ENCODE data around the gene ALG12.
A peak's percentile ranks its signal among the peaks of the same experiment; 100 is the strongest.

Gene ALG12

GRCh38 chr22:49917974-49918910, at the start of gene ALG12, which contains the start of gene CRELD2:
Gene ALG12, minus strand, starts transcription at chr22:49918438. Its CDS starts 4,673 bp downstream, at chr22:49913765.
Gene CRELD2, plus strand, starts transcription at chr22:49918634. Its CDS starts 136 bp downstream, at chr22:49918770.
- no peaks in the 10 kb centered on the region for H3K36me3 ChIP-seq (ENCODE audit: low read length)
- TF ChIP-seq CTCF (IDR thresholded peaks at IDR 0.05; ENCODE audit: insufficient read depth, low read length, poor library complexity, severe bottlenecking) (no peak), EZH2phosphoT487 (conservative IDR thresholded peaks at IDR 0.05; ENCODE audit: low read length) (no peak)
- H3K79me2 ChIP-seq (ENCODE audit: insufficient read depth, low read length): peaks cover 14% of the 10 kb centered on the region
- no peaks in the 10 kb centered on the region for H3K27me3 ChIP-seq (ENCODE audit: low read length)
- no peaks in the 10 kb centered on the region for H3F3A ChIP-seq (ENCODE audit: insufficient read depth)
- H3K4me2 ChIP-seq (ENCODE audit: low read depth, low read length, poor library complexity, severe bottlenecking): peak within 1 kb of the TSS; percentile 99
- peak within 1 kb of the TSS; percentile 93 for H3K4me3 ChIP-seq (ENCODE audit: insufficient read depth, low read length, poor library complexity, severe bottlenecking)
- no peaks in the 10 kb centered on the region for H4K20me1 ChIP-seq (ENCODE audit: low read depth, low read length)
- H3K9ac ChIP-seq (ENCODE audit: low read length): peak within 1 kb of the TSS; percentile 85
- H3K27ac ChIP-seq (ENCODE audit: low read depth, low read length): peak within 1 kb of the TSS; percentile 73
- no peaks in the 10 kb centered on the region for H3K9me2 ChIP-seq (replicated peaks; ENCODE audit: insufficient read depth, low read length)
- no peaks in the 10 kb centered on the region for H3K9me3 ChIP-seq (ENCODE audit: insufficient read depth, low read length)
- peak within 1 kb of the TSS; percentile 82 for H2AFZ ChIP-seq (ENCODE audit: low read depth, low read length, severe bottlenecking)

DNA sequence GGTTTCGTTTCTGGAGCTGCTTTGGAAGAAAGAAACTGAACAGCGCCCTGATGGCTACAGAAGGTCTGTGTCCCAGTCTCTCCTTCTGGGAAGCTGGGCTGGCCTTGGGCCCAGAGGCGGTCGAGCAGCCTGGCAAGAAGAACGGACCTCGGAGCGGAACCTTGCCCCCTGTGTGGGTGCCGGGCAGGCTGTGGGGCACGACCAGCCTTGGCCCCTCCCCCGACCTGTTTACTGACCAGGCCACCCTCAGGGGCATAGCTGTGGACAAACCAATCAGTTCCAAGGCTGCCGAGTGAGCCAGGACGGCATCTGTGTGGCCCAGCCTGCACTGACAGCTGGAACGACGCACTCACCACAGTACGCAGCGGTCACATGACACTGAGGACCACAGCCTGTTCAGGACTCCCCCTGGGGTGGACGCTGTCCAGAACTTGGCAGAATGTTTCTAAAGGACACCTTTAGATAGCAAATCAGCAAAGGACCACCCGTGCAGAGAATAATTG, 49.5 kb upstream of the ALG12 start:
- Histone ChIP-seq H3K9ac (ENCODE audit: low read length) (no peak overlapping the region), H3K27me3 (ENCODE audit: low read length) (no peaks in the 10 kb centered on the region), H3F3A (ENCODE audit: insufficient read depth) (peaks cover 7% of the 10 kb centered on the region; the same call in 1 of the 2 replicates), H2AFZ (ENCODE audit: low read depth, low read length, severe bottlenecking) (no peak overlapping the region), H3K9me3 (ENCODE audit: insufficient read depth, low read length) (no peaks in the 10 kb centered on the region), H3K36me3 (ENCODE audit: low read length) (no peaks in the 10 kb centered on the region), H3K27ac (ENCODE audit: low read depth, low read length) (no peak overlapping the region), H4K20me1 (ENCODE audit: low read depth, low read length) (no peaks in the 10 kb centered on the region; the same call in 1 of the 2 replicates), H3K79me2 (ENCODE audit: insufficient read depth, low read length) (peaks cover 13% of the 10 kb centered on the region), H3K4me2 (ENCODE audit: low read depth, low read length, poor library complexity, severe bottlenecking) (no peak overlapping the region), H3K9me2 (replicated peaks; ENCODE audit: insufficient read depth, low read length) (no peaks in the 10 kb centered on the region), H3K4me3 (ENCODE audit: insufficient read depth, low read length, poor library complexity, severe bottlenecking) (no peak overlapping the region)
- TF ChIP-seq CTCF (IDR thresholded peaks at IDR 0.05; ENCODE audit: insufficient read depth, low read length, poor library complexity, severe bottlenecking) (no peak), EZH2phosphoT487 (conservative IDR thresholded peaks at IDR 0.05; ENCODE audit: low read length) (no peak)

GRCh38 chr22:49966774-49967705, 48.8 kb upstream of the ALG12 start:
- H4K20me1 ChIP-seq (ENCODE audit: low read depth, low read length): peaks cover 3% of the 10 kb centered on the region; the same call in 1 of the 2 replicates
- H2AFZ ChIP-seq (ENCODE audit: low read depth, low read length, severe bottlenecking): no peak overlapping the region
- TF ChIP-seq EZH2phosphoT487 (conservative IDR thresholded peaks at IDR 0.05; ENCODE audit: low read length): no peak
- H3K9ac ChIP-seq (ENCODE audit: low read length): no peak overlapping the region
- H3K4me2 ChIP-seq (ENCODE audit: low read depth, low read length, poor library complexity, severe bottlenecking): no peak overlapping the region
- no peaks in the 10 kb centered on the region for H3K9me3 ChIP-seq (ENCODE audit: insufficient read depth, low read length)
- peaks cover 7% of the 10 kb centered on the region; the same call in 1 of the 2 replicates for H3F3A ChIP-seq (ENCODE audit: insufficient read depth)
- H3K4me3 ChIP-seq (ENCODE audit: insufficient read depth, low read length, poor library complexity, severe bottlenecking): no peak overlapping the region
- H3K27ac ChIP-seq (ENCODE audit: low read depth, low read length): no peak overlapping the region
- H3K36me3 ChIP-seq (ENCODE audit: low read length): no peaks in the 10 kb centered on the region
- H3K9me2 ChIP-seq (replicated peaks; ENCODE audit: insufficient read depth, low read length): no peaks in the 10 kb centered on the region
- no peaks in the 10 kb centered on the region for H3K27me3 ChIP-seq (ENCODE audit: low read length)
- peaks cover 19% of the 10 kb centered on the region for H3K79me2 ChIP-seq (ENCODE audit: insufficient read depth, low read length)

Measured in SU-DHL-6 (cell line).